Stimulated activated naive CD8-positive, alpha-beta T cell treated with anti-CD3 and anti-CD28 coated beads, Interleukin-15, Interleukin-2, amounts not matched to agents 100 ng/mL and 50 ng/mL, for 24 hours (primary cell): ENCODE measurements around the gene ELANE.
"Not testable (repeated sequence)": the region's sequence is repeated elsewhere in the genome, so short reads cannot be mapped to it uniquely, and the experiment has no call there.

Experiments
- H3K27ac Mint-ChIP-seq: one replicate; pipeline ENCODE4 v1.8.0; 2021; ENCODE audit warnings: mild to moderate bottlenecking, mixed read lengths
- H3K27me3 Mint-ChIP-seq: one replicate; pipeline ENCODE4 v1.8.0; 2021; ENCODE audit warnings: mixed read lengths
- H3K36me3 Mint-ChIP-seq: one replicate; pipeline ENCODE4 v1.8.0; 2021; ENCODE audit warnings: low read depth, mixed read lengths
- H3K4me1 Mint-ChIP-seq: one replicate; pipeline ENCODE4 v1.8.0; 2021; ENCODE audit warnings: low read depth, mixed read lengths
- H3K4me3 Mint-ChIP-seq: one replicate; pipeline ENCODE4 v1.8.0; 2021; ENCODE audit warnings: mild to moderate bottlenecking, mixed read lengths
- H3K9me3 Mint-ChIP-seq: one replicate; pipeline ENCODE4 v1.8.0; 2021; ENCODE audit warnings: mixed read lengths

Gene ELANE

GRCh38 chr19:873084-873483 lies 21.0 kb downstream of the ELANE start:
- Mint-ChIP-seq H3K4me1 (peaks cover 12% of the 10 kb centered on the region), H3K27ac (no peak overlapping the region), H3K4me3 (no peak overlapping the region), H3K9me3 (no peaks in the 10 kb centered on the region), H3K27me3 (no peaks in the 10 kb centered on the region), H3K36me3 (peaks cover 18% of the 10 kb centered on the region)

GRCh38 chr19:873561-874041 lies 21.5 kb downstream of the ELANE start:
- H3K27ac Mint-ChIP-seq = no peak overlapping the region
- no peak overlapping the region for H3K4me3 Mint-ChIP-seq

GRCh38 chr19:875265-875879 lies 23.3 kb downstream of the ELANE start:
- Mint-ChIP-seq H3K27ac (no peak overlapping the region), H3K4me3 (no peak overlapping the region), H3K9me3 (no peaks in the 10 kb centered on the region), H3K36me3 (peaks cover 13% of the 10 kb centered on the region), H3K4me1 (peaks cover 12% of the 10 kb centered on the region), H3K27me3 (no peaks in the 10 kb centered on the region)

More at GRCh38 chr19:873561-874041, 21.5 kb downstream of the ELANE start:
- no peaks in the 10 kb centered on the region for H3K9me3 Mint-ChIP-seq
- no peaks in the 10 kb centered on the region for H3K27me3 Mint-ChIP-seq
- H3K4me1 Mint-ChIP-seq = peaks cover 12% of the 10 kb centered on the region
- H3K36me3 Mint-ChIP-seq = peaks cover 18% of the 10 kb centered on the region

- no peak overlapping the region for H3K4me3 Mint-ChIP-seq
Measured at GRCh38 chr19:876089-876488, 24.0 kb downstream of the ELANE start.

GRCh38 chr19:876780-877314 lies 24.7 kb downstream of the ELANE start:
- Mint-ChIP-seq H3K36me3 (peaks cover 14% of the 10 kb centered on the region), H3K4me1 (peaks cover 9% of the 10 kb centered on the region), H3K9me3 (no peaks in the 10 kb centered on the region), H3K27me3 (no peaks in the 10 kb centered on the region), H3K4me3 (no peak overlapping the region), H3K27ac (no peak overlapping the region)

More at GRCh38 chr19:876089-876488, 24.0 kb downstream of the ELANE start:
- Mint-ChIP-seq H3K36me3 (peaks cover 12% of the 10 kb centered on the region), H3K27me3 (no peaks in the 10 kb centered on the region), H3K9me3 (no peaks in the 10 kb centered on the region), H3K4me1 (peaks cover 12% of the 10 kb centered on the region), H3K27ac (no peak overlapping the region)

- H3K36me3 Mint-ChIP-seq = peaks cover 14% of the 10 kb centered on the region
Measured at GRCh38 chr19:877992-878660, 26.0 kb downstream of the ELANE start.

GRCh38 chr19:878751-879561 lies 26.9 kb downstream of the ELANE start:
- H3K4me3 Mint-ChIP-seq, H3K4me1 Mint-ChIP-seq, H3K9me3 Mint-ChIP-seq, H3K27ac Mint-ChIP-seq, H3K27me3 Mint-ChIP-seq: not testable (repeated sequence)
- peaks cover 14% of the 10 kb centered on the region for H3K36me3 Mint-ChIP-seq

More at GRCh38 chr19:877992-878660, 26.0 kb downstream of the ELANE start:
- not testable (repeated sequence) for H3K27ac Mint-ChIP-seq, H3K4me1 Mint-ChIP-seq, H3K9me3 Mint-ChIP-seq, H3K27me3 Mint-ChIP-seq, H3K4me3 Mint-ChIP-seq

- Mint-ChIP-seq H3K9me3 (no peaks in the 10 kb centered on the region), H3K4me3 (no peak overlapping the region), H3K27me3 (no peaks in the 10 kb centered on the region), H3K27ac (no peak overlapping the region), H3K36me3 (peaks cover 14% of the 10 kb centered on the region), H3K4me1 (no peaks in the 10 kb centered on the region)
Measured at GRCh38 chr19:879711-880438, 27.8 kb downstream of the ELANE start.

- H3K4me1 Mint-ChIP-seq = no peaks in the 10 kb centered on the region
- H3K36me3 Mint-ChIP-seq = peaks cover 4% of the 10 kb centered on the region
- H3K9me3 Mint-ChIP-seq = no peaks in the 10 kb centered on the region
- no peaks in the 10 kb centered on the region for H3K27me3 Mint-ChIP-seq
- no peak overlapping the region for H3K4me3 Mint-ChIP-seq
- H3K27ac Mint-ChIP-seq = no peak overlapping the region
Measured at GRCh38 chr19:881385-882071, 29.4 kb downstream of the ELANE start.

GRCh38 chr19:882871-883497 lies 30.9 kb downstream of the ELANE start:
- no peak overlapping the region for H3K4me3 Mint-ChIP-seq
- H3K27ac Mint-ChIP-seq = no peak overlapping the region
- no peaks in the 10 kb centered on the region for H3K4me1 Mint-ChIP-seq
- H3K9me3 Mint-ChIP-seq = no peaks in the 10 kb centered on the region
- H3K36me3 Mint-ChIP-seq = peaks cover 4% of the 10 kb centered on the region
- H3K27me3 Mint-ChIP-seq = no peaks in the 10 kb centered on the region

GRCh38 chr19:883661-884211 lies 31.6 kb downstream of the ELANE start:
- H3K36me3 Mint-ChIP-seq = peaks cover 4% of the 10 kb centered on the region
- no peak overlapping the region for H3K27ac Mint-ChIP-seq
- no peak overlapping the region for H3K4me3 Mint-ChIP-seq
- H3K4me1 Mint-ChIP-seq = no peaks in the 10 kb centered on the region
- H3K9me3 Mint-ChIP-seq = no peaks in the 10 kb centered on the region
- no peaks in the 10 kb centered on the region for H3K27me3 Mint-ChIP-seq

- H3K27ac Mint-ChIP-seq = no peak overlapping the region
- H3K36me3 Mint-ChIP-seq = peaks cover 4% of the 10 kb centered on the region
- H3K27me3 Mint-ChIP-seq = no peaks in the 10 kb centered on the region
- H3K4me1 Mint-ChIP-seq = no peaks in the 10 kb centered on the region
- H3K4me3 Mint-ChIP-seq = no peak overlapping the region
- no peaks in the 10 kb centered on the region for H3K9me3 Mint-ChIP-seq
Measured at GRCh38 chr19:884420-885211, 32.5 kb downstream of the ELANE start.
